ENCODE measurements around the gene ANKRD29.
"Not testable (repeated sequence)": the region's sequence is repeated elsewhere in the genome, so short reads cannot be mapped to it uniquely, and the experiment has no call there.

ANKRD29 gene

DNA sequence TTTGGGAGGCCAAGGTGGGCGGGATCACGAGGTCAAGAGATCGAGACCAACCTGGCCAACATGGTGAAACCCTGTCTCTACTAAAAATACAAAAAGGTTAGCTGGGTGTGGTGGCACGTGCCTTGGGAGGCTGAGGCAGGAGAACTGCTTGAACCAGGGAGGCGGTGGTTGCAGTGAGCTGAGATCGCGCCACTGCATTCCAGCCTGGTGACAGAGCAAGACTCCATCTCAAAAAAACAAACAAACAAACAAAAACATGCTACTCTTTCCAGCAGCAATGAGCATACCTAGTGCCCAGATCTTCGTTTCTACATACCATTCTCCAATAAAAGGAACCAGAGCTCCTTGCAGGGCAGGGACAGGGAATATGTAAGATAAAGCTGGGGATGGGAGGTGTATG is 105.2 kb downstream of the ANKRD29 start:
- not testable (repeated sequence) for DNase-seq (ENCODE audit: low read depth)

DNA sequence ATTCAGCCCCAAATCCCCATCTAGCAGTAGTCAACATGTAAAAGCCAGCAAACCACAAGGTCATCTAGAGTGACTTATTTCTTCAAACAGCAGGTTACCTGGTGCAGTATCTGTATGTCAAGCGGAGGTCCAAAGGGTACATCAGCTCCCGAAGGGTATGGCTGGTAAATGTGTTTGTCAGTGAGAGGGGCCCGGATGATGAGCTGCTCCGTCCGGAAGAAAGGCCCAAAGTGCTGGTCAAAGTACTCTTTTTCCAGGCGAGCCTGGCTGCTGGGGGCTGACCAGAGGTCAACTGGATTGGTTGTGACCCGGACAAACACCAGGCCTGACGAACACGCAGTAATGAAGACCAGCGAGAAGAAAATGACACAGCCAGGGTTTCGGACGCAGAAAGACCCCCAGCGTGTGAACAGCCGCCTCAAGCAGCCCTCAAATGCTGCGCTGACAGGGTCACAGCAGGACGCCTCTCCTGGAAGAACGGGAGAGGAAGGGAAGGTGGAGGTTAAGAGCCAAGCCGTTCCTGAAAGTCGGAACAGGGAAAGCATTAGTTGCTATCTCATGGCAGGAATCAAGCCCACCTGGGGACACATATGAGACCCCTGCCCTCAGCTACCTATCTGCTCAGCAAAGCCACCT is 106.4 kb downstream of the ANKRD29 start:
- DNase-seq (ENCODE audit: low read depth): no peak

DNA sequence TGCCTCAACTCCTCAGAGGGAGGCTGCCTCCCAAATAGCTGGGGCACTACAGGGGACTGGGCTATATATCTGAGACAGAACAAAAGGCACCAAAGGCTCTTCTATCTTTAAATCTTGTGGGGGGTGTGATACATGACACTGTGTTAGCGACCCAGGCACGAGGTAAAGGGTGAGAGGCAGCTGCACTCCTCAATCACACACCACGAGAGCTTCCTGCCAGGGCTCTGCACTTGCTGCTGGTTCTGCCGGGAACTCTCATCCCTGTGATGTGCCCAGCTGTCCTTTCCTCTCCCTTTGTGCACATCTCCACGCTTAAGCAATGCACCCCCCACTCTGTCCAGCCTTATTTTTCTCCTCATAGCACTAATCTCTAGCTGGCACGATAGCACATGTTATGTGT is 108.8 kb downstream of the ANKRD29 start:
- no peak for DNase-seq (ENCODE audit: low read depth)

DNA sequence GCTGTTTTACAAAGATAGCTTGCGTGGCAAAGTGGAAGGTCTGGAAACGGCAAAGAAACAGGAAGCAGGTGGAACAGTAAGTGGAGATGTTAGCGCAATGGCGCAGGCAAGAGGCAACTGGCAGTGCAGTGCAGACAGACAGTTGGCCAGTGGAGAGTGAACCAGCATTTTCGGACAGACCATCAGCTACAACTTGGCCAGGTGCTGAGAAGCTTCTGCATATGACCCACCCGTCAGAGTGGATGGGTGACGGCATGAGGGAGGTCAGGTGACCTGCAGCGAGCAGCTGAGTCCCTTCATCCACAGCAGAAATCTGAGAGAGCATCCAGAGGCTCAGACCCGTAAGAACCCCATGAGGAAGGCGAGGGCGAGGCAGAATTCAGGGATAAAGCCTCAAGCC is 110.2 kb downstream of the ANKRD29 start:
- no peak for DNase-seq (ENCODE audit: low read depth)

DNA sequence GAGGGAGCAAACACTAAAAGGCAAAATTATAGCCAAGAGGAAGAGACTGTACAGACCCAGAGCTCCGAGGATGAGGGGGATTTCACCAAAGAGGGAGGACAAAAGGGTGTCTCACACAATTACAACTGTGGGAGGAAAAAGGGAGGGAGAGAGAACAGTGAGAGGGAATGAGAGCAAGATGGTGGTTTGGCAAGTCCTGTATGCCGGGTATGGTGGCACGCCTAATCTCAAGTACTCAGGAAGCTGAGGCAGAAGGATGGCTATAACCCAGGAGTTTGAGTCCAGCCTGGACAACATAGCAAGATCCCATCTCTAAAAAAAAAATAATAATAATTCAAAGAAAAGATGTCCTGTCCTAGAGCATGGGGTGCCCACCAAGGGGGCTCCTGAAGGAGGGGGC is 110.7 kb downstream of the ANKRD29 start:
- DNase-seq (ENCODE audit: low read depth): no peak

DNA sequence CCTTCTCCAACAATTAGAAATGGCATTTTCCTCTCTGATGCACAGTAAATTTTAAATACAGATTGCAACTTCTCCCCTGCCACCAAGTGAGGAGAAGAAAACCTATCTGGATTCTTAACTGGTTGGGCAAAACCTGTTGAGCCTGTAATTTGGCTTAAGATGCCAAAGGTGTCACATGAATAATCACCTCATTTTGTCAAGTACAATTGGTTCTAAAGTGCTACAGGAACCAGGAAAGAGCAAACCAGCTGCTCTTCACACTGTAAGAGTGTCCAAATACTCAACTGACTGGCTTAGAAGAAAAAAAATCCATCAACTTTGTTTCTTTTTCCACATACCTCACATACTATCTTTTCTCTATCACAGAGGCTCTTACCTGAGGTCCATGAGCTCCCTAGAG is 111.8 kb downstream of the ANKRD29 start:
- no peak for DNase-seq (ENCODE audit: low read depth)
